ENCODE results near the gene LPIN3. TPM values are rescaled to one million over a fixed set of nuclear protein-coding genes. Genes with fewer than 3 reads are reported as not detected.

Gene LPIN3
- total RNA-seq, 1 experiment from 2014 or later: 18.5 TPM

GRCh38 chr20:41344938-41345728 lies 4.5 kb downstream of the LPIN3 start:
- Histone ChIP-seq H3K4me2 (ENCODE audit: low read length) (no peak overlapping the region), H4K20me1 (ENCODE audit: insufficient read depth) (no peaks in the 10 kb centered on the region), H3K9me3 (ENCODE audit: control insufficient read depth in 1 of 2, insufficient read depth in 1 of 2, low read depth in 1 of 2, low read length in 2 of 2) (no peaks in the 10 kb centered on the region), H3K27me3 (ENCODE audit: insufficient read depth, low read length) (no peaks in the 10 kb centered on the region), H2AFZ (ENCODE audit: low read depth, low read length, poor library complexity, severe bottlenecking) (no peak overlapping the region), H3K36me3 (ENCODE audit: control insufficient read depth in 1 of 2, insufficient read depth in 2 of 2, low read length in 2 of 2) (peaks cover 0 to 2% of the 10 kb centered on the region in 2 experiments; a peak in 1 of 4 replicates), H3K9me2 (ENCODE audit: insufficient read depth) (no peaks in the 10 kb centered on the region), H3K9ac (ENCODE audit: low read length) (no peak overlapping the region), H3K27ac (ENCODE audit: low read depth, low read length) (no peak overlapping the region), H3K79me2 (ENCODE audit: insufficient read depth, low read length) (no peaks in the 10 kb centered on the region; the same call in 1 of the 2 replicates), H3K4me3 (replicated peaks in 1 of 2; ENCODE audit: low read depth in 1 of 2, low read length in 2 of 2) (no peak overlapping the region), H3K4me1 (ENCODE audit: control insufficient read depth in 1 of 2, insufficient read depth in 2 of 2, low read length in 2 of 2) (peaks cover 2 to 12% of the 10 kb centered on the region in 2 experiments; a peak in 3 of 4 replicates)
- no peak for TF ChIP-seq CEBPB (IDR thresholded peaks at IDR 0.05; ENCODE audit: low read depth)
- TF ChIP-seq, protein P1, sequence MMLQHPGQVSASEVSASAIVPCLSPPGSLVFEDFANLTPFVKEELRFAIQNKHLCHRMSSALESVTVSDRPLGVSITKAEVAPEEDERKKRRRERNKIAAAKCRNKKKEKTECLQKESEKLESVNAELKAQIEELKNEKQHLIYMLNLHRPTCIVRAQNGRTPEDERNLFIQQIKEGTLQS (IDR thresholded peaks at IDR 0.05): no peak
- TF ChIP-seq ZFX (IDR thresholded peaks at IDR 0.05): no peak
- TF ChIP-seq, protein P2, sequence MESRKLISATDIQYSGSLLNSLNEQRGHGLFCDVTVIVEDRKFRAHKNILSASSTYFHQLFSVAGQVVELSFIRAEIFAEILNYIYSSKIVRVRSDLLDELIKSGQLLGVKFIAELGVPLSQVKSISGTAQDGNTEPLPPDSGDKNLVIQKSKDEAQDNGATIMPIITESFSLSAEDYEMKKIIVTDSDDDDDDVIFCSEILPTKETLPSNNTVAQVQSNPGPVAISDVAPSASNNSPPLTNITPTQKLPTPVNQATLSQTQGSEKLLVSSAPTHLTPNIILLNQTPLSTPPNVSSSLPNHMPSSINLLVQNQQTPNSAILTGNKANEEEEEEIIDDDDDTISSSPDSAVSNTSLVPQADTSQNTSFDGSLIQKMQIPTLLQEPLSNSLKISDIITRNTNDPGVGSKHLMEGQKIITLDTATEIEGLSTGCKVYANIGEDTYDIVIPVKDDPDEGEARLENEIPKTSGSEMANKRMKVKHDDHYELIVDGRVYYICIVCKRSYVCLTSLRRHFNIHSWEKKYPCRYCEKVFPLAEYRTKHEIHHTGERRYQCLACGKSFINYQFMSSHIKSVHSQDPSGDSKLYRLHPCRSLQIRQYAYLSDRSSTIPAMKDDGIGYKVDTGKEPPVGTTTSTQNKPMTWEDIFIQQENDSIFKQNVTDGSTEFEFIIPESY (IDR thresholded peaks at IDR 0.05; ENCODE audit: extremely low read depth, insufficient replicate concordance, low read length): no peak
- TF ChIP-seq JUND (IDR thresholded peaks at IDR 0.05): no peak
- no peak for TF ChIP-seq FOSL1 (IDR thresholded peaks at IDR 0.05; ENCODE audit: low read depth)
- TF ChIP-seq RAD21 (IDR thresholded peaks at IDR 0.05; ENCODE audit: low read depth): no peak
- TF ChIP-seq TCF7L2 (IDR thresholded peaks at IDR 0.05; ENCODE audit: borderline replicate concordance, extremely low read depth, insufficient read depth, insufficient read length): no peak
- TF ChIP-seq SP1 (IDR thresholded peaks at IDR 0.05; ENCODE audit: low read depth): no peak
- no peak for TF ChIP-seq POLR2AphosphoS5 (IDR thresholded peaks at IDR 0.05; ENCODE audit: low read depth, low read length)
- no peak for TF ChIP-seq EZH2 (IDR thresholded peaks at IDR 0.05)
- no peak for TF ChIP-seq ELF1 (IDR thresholded peaks at IDR 0.05; ENCODE audit: borderline replicate concordance, low read depth)
- intact Hi-C loops (cut with micrococcal nuclease): no loop called here
- no peak for ATAC-seq
- DNase-seq (ENCODE audit: low read depth, low spot score): no peak
- RAD21 ChIA-PET (ENCODE audit: low non-redundant PET in 1 of 2, low total read pairs in 2 of 2, uncharacterized antibody in 2 of 2, unreplicated experiment in 2 of 2): no interaction called here
- no TSS peak for BruUV-seq (replicated peaks)
- POLR2A ChIA-PET: no interaction called here
- CTCF ChIA-PET: interaction anchor here (1.2 kb wide), 1 partner anchor 172 kb away, joined by 4 read pairs; no protein-coding TSS in a partner anchor
